ENCODE results near the gene AIG1.
"Not testable (repeated sequence)": the region's sequence is repeated elsewhere in the genome, so short reads cannot be mapped to it uniquely, and the experiment has no call there.

AIG1 gene

GRCh38 chr6:143060806-143061596 lies at the start of gene AIG1:
Gene AIG1, plus strand, starts transcription at chr6:143060889. Its CDS starts 37 bp downstream, at chr6:143060926.
- peak; percentile 60 for DNase-seq

GRCh38 chr6:143014764-143015163 lies 45.9 kb upstream of the AIG1 start:
- no peak for DNase-seq

GRCh38 chr6:143015300-143015706 lies 45.4 kb upstream of the AIG1 start:
- DNase-seq, result no peak

- no peak for DNase-seq
Observed at GRCh38 chr6:143018955-143019354, 41.7 kb upstream of the AIG1 start.

GRCh38 chr6:143020862-143021261 lies 39.8 kb upstream of the AIG1 start:
- not testable (repeated sequence) for DNase-seq

GRCh38 chr6:143021543-143021942 lies 39.1 kb upstream of the AIG1 start:
- DNase-seq, result no peak

- DNase-seq, result no peak
Observed at GRCh38 chr6:143022587-143022986, 38.1 kb upstream of the AIG1 start.

- DNase-seq, result no peak
Observed at GRCh38 chr6:143023695-143024094, 37.0 kb upstream of the AIG1 start.

- DNase-seq, result no peak
Observed at GRCh38 chr6:143024977-143025376, 35.7 kb upstream of the AIG1 start.

GRCh38 chr6:143026696-143027449 lies 33.8 kb upstream of the AIG1 start:
- DNase-seq, result peak; percentile 51

- no peak for DNase-seq
Observed at GRCh38 chr6:143034689-143035334, 25.9 kb upstream of the AIG1 start.

GRCh38 chr6:143037470-143037869 lies 23.2 kb upstream of the AIG1 start:
- no peak for DNase-seq

GRCh38 chr6:143038833-143039232 lies 21.9 kb upstream of the AIG1 start:
- no peak for DNase-seq

GRCh38 chr6:143039548-143039947 lies 21.1 kb upstream of the AIG1 start:
- DNase-seq, result no peak

- DNase-seq, result no peak
Observed at GRCh38 chr6:143040018-143040417, 20.7 kb upstream of the AIG1 start.

- DNase-seq, result not testable (repeated sequence)
Observed at GRCh38 chr6:143044345-143044744, 16.3 kb upstream of the AIG1 start.

- DNase-seq, result no peak
Observed at GRCh38 chr6:143049611-143050010, 11.1 kb upstream of the AIG1 start.

- no peak for DNase-seq
Observed at GRCh38 chr6:143050509-143050908, 10.2 kb upstream of the AIG1 start.

GRCh38 chr6:143052282-143052681 lies 8.4 kb upstream of the AIG1 start:
- no peak for DNase-seq

GRCh38 chr6:143053856-143054255 lies 6.8 kb upstream of the AIG1 start:
- DNase-seq, result no peak

GRCh38 chr6:143054329-143054728 lies 6.4 kb upstream of the AIG1 start:
- DNase-seq, result no peak

- DNase-seq, result no peak
Observed at GRCh38 chr6:143055213-143055612, 5.5 kb upstream of the AIG1 start.

GRCh38 chr6:143055891-143056290 lies 4.8 kb upstream of the AIG1 start:
- DNase-seq, result no peak

GRCh38 chr6:143058987-143059386 lies 1.7 kb upstream of the AIG1 start:
- no peak for DNase-seq
